GM18498 (cell line): ENCODE results near the gene AUNIP.

ENCODE experiments used
- ATAC-seq: cut with Tn5 transposase; IDR thresholded peaks from one replicate; pipeline ENCODE4 v1.9.1; 2021; ENCODE audit warnings: mild to moderate bottlenecking, moderate library complexity; ENCODE audit not compliant: unreplicated experiment

The AUNIP gene

DNA sequence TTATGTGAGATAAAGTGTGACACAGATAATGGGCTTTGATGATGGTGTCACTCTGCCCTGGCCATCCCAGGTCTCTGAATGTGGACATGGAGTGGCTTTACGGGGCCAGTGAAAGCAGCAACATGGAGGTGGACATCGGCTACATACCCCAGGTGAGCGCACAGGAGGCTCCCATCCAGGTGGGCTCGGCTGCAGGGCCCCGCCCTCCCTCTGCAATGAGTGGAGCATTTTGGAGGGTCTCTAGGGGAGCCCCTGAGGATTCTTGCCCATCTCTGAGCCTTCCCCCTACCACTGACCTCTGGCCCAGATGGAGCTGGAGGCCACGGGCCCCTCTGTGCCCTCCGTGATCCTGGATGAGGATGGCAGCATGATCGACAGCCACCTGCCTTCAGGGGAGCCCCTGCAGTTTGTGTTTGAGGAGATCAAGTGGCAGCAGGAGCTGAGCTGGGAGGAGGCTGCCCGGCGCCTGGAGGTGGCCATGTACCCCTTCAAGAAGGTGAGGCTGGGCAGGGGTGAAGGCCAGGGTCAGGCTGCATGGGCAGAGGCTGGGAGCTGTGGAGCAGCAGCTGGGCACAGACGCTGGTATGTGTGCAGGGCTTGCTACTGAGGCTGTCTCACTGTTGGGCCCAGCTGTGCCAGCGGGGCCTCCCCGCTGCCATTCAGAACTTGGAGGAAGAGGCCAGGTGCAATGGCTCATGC is 47.7 kb downstream of the AUNIP start:
- ATAC-seq, result no peak

DNA sequence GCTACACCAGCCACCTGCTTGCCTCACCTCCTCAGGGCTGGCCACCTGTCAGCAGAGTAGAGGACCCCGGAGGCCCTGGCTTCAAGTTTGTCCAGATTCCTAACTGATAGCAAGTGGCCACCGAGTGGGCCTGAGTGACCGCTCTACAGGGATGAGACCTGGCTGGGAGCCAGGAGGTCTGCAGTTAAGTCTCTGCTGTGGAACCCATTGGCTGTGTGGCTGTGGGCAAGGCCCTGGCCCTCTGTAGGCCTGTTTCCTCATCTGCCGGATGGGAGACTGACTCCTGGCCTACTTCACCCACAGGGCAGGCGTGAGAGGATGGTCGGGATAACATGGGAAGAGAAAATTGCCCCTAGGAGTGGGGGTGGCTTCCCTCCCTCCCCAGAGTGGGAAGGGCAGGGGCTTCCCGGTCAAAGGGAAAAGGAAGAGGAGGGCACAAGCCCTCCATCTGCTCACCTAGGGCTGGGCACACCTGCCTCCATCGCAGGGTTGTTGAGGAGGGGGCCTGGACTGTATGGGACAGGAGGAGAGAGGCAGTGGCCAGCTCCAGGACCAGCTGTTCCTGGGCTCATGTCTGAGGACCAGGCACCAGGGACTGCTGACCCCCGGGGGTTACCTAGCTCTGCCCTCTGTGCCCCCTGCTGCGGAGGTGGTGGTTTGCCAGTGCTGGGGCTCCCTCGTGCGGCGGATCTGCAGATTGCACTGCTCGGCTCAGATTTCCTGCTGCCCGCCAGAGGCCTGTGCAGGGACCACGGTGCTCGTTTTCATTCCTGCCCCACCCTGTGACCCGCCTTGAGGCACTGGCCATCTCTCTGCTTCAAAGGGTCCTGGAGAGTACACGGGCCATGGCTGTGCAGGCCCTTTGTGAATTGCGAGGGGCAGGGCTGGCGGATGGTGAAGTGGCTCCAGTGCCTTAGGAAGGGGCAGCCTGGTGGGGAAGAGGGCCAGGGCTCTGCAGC is 48.6 kb downstream of the AUNIP start:
- no peak for ATAC-seq

DNA sequence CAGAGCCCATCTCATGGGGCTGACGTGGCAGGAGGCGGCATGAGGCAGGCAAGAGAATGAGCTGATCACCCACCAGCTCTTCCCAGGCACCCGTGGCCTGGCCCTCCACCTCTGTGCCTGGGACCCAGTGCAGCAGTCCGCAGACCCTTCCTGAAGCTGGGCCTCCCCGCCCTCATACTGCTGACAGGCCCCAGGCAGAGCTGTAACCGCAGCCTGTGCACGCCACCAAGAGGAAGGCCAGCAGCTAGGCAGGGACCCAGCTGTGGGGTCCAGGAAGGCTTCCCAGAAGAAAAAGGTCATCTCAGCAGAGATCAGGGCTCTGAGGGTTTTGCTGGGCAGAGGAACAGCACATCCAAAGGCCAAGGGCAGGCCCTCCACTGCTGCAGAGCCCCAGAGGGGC is 49.3 kb downstream of the AUNIP start:
- no peak for ATAC-seq

DNA sequence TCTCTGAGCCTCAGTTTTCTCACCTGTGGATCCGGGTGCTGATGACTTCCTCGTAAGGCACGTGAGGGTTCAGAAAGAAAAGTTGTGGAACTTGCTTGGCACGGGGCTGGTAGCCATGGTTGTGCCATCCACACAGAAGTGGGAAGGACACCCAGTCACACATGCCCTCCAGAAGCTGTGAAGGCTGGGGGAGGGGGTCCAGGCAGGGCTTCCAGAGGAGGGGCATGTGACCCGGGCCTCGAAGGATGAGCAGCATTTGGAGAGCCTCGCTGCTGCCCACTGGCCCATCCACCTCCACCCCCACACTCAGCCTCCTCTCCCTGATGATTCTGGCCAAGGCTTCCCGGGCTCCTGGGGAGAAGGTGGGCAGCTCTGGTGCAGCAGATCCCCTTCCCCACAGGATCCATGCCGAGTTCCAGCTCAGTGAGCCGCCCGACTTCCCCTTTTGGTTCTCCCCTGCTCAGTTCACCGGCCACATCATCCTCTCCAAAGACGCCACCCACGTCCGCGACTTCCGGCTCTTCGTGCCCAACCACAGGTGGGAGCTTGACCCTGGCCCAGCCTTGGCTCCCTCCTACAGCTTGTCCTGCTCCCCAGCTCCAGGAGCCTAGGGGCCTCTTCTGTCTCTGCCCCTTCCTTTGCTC is 49.9 kb downstream of the AUNIP start:
- ATAC-seq, result no peak

DNA sequence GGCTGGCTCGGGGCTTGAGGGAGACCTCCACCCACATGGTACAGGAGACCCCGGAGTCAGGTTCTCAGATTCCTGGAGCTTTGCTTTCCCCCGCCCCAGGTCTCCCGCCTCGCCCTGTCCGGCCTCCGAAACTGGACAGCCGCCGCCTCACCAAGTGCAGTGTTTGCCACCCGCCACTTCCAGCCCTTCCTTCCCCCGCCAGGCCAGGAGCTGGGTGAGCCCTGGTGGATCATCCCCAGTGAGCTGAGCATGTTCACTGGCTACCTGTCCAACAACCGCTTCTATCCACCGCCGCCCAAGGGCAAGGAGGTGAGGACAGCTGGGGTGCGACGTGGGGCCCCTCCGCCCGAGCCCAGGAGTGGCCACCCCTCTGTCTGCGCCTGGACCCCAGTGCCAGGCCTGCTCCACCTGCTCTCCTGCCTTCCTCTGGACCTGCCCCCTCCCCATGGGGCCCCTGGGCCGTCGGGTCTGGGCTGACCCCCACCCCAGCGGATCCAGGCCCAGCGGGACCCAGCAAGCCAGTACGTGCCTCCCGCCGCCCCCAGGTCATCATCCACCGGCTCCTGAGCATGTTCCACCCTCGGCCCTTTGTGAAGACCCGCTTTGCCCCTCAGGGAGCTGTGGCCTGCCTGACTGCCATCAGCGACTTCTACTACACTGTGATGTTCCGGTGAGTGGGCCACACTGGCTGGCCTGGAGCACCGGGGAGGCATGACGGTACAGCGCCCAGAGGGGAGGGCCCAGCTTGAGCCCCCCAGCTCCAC is 50.6 kb downstream of the AUNIP start:
- no peak for ATAC-seq

DNA sequence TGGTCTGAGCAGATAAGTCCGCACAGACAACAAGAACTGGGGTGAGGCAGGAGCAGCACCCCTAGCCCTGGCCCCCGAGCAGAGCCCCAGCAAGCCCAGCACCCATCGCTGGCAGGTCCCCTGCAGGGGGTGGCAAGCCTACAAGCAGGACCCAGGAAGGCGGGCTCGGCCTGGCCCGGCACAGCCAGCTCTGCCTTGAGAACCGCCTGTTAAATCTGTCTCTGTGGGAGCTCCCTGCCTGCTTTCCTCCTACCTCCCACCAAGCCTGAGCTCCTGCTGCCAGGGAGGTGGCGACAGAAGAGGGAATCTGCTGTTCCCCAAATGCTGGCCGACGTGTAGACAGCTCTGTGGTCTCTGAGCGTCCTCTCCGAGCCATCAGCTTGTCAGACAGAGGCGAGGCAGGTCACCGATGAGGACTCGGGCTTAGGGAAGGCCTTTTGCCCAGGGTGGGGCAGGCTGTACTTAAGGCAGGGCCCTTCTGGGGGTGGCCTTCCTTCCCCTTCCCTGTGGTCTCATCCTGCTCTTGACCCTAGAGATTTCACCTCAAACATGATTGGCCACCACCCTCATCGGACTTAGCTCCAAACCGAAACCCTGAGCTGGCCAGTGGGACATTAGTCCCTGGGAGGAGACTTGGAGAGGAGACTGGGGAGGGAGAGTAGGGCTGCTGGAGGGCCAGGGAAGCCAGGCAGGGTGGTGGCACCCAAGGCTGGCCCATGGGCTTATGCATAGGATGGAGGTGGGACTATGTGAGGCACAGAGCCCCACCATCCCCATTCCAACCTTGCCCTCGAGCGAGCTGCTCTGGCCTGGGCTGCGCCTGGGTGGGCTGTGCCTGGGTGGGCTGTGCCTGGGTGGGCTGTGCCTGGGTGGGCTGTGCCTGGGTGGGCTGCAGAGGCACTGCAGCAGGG is 51.5 kb downstream of the AUNIP start:
- no peak for ATAC-seq

DNA sequence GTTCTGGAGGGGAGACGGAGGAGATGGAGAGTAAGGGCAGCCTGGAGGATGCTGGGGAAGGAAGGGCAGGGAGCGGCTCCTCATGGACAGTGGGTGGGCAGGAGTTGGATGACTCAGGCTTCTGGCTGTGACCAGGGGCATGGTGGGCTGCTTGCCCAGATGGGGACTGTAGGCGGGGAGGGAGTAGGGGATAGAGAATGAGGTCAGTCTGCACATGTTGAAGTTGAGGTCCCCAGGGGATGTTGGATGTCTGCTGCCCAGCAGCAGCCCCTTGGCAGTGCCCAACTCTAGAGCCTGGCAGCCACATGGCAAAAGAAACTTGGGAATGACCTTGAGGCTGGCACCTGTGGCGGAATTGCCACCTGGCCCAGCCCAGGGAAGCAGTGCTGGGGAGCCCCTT is 52.8 kb downstream of the AUNIP start:
- no peak for ATAC-seq

DNA sequence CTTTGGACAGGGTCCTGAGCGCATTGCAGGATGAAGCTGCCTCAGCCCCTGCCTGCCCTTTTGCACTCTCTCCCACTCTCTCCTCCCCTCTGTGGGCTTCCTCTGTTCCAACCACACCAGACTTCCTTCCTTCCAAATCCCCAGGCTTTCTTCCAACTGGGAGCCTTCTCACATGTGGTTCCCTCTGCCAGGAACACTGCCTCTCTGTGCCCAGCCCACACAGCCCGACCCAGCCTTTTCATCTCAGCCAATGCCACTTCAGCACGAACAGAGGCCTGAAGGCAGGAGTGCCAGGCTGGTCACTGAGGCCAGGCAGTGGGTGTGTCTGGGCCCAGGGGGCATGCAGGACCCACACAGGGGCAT is 53.4 kb downstream of the AUNIP start:
- no peak for ATAC-seq

DNA sequence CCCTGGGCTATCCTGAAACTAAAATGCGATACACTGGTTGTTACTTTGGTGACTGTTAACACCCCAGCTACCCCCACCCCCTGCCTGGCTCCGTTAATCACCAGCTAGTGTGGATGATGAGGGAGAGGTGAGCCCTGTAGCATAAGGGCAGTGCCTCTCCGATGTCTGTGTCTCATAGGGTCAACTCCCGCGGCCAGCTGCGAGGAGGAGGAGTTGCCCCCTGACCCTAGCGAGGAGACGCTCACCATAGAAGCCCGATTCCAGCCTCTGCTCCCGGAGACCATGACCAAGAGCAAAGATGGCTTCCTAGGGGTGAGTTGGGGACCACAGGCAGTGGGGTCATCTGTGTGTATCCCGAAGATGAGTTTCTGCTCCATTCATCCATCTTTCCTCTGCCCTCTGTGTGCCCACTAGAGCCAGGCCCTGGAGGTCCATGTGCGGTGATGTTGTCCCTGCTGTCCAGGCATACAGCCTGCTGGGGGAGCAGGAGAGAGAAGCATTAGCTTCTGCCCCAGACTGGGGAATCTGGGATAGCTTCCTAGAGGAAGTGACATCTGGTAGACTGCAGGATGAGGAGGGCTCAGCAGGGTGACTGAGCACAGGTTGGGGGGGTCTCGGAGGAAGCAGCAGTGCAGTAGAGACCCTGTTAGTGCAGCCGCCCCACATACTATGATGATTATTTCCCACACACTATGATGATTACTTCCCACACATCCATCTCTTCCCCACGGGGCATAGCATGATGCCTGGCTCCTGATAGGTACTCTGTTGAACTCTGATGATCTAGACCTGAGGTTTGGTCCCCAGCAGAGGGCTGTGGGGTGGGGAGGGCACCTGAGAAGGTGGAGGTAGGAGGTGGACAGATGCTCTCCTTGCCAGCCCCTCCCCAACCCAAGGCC is 54.0 kb downstream of the AUNIP start:
- no peak for ATAC-seq

DNA sequence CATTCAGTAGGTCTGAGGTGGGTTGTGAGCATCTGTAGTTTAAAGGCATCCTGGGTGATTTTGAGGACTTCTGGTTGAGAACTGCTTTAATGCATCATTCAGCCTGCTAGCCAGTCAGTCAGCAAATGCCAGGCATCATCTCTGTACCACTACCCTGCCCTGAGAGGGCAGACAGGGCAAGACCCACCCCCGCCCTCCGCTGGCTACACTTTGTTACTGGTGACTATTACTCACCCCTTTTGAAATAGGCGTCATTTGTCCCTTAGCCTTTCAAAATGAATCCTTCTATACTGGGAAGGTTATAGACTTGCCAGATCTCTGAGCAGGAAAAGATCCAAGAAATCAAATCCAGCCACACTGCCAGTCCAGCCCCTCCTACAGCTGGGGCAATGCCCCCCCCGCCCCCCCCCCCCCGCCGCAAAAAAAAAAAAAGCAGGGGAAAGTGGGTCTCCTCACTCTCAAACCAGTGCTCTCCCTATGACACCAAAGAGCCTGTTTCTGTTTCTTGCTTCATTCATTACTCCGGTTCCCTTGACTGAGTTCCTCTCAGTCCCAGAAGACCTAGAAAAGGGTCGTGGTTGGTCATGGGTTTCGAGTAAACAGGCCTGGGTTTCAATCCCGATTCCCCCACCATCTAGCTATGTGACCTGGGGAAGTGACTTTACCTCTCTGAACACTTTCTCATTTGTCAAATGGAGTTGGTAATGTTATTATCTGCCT is 54.9 kb downstream of the AUNIP start:
- ATAC-seq, result no peak

DNA sequence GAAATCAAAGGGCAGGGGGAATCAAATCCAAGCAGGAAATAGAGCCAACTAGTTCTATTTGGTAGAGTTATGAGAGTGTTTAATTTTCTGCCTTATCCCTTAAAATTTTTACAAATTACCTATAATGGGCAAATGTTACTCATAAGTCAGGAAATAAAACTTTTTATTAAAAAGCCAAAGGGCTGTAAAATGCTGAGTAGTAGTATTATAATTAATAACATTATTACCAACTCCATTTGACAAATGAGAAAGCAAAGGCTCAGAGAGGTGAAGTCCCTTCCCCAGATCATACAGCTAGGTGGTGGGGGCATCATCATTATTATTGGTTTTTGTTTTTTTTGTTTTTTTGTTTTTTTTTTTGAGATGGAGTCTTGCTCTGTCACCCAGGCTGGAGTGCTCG is 55.9 kb downstream of the AUNIP start:
- no peak for ATAC-seq

DNA sequence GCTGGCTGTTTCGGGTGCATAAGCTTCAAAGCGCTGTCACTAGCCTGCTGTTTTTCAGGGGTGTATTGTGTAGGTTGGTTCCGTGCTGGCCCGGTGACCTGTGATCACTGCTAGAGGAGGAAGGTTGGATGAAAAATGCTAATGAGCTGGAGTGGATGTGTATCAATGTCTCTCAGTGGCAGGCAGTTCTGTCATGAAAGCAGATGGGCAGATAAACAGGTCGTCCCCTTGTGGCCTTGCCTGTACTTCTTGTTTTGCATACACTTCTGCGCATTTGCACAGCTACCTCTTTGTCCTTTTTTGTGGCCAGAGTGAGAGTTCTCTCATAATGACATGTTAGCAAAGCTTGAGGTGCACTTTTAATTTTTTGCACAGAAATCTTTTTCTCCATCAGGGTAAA is 56.3 kb downstream of the AUNIP start:
- ATAC-seq, result no peak

DNA sequence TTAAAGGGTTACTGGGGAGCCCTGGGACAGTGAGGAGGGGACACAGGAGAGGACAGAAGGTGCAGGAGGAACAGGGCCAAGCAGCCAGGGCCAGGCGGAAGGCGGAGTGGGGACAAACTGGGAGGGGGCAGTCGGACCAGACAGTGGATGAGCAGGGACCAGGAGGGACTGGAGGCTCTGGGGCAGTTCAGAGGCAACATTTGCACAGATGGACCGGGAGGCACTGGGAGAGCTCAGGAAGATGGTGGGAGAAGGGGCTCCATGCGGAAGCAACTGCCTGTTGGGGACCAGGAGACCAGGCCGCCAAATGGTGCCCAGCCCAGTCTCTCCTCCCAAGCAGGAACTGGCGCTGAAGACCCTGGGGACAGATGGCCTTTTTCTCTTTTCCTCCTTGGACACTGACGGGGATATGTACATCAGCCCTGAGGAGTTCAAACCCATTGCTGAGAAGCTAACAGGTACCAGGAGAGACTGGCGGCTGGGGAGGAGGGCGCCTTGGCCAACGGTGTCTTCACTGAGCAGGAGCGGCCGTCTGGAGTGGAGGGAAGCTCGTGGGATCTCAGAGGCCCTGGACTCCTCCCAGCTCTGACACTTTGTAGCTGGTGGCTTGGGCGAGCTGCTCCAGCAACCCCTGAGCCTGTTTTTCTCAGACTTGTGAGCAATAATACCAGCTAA is 58.4 kb downstream of the AUNIP start:
- no peak for ATAC-seq

DNA sequence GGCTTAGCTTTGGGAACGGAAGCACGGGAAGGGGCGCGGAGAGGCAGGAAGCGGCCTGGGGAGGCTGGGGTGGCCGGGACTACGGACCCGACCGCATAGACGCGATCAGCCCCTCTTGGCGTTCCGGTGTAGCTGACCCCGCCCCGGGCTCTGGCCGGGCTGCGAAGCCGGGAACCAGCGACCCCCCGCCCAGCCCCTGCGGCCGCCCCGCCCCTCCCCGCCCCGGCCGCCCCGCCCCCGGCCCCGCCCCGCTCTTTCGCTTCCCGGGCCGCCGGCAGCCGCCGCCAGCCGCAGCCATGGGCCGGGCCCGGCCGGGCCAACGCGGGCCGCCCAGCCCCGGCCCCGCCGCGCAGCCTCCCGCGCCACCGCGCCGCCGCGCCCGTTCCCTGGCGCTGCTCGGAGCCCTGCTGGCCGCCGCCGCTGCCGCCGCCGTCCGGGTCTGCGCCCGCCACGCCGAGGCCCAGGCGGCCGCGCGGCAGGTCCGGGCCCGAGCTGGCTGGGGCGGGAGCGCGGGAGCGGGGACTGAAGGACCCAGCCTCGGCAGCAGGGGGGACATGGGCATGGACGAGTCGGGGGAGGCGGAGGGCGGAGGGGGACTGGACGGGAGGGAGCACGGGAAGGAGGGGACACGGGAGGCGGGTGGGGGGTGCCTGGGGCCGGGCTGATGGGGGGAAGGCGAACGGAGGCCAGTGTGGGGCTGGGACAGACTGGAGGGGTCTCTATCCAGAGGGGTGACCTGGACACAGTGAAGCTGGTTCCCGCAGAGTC is 59.1 kb downstream of the AUNIP start, which contains the start of gene SELENON:
TSS of gene SELENON (plus strand) at position 259 of the 768 bp plus-strand sequence. CDS start at position 297, 38 bp downstream.
- no peak for ATAC-seq

DNA sequence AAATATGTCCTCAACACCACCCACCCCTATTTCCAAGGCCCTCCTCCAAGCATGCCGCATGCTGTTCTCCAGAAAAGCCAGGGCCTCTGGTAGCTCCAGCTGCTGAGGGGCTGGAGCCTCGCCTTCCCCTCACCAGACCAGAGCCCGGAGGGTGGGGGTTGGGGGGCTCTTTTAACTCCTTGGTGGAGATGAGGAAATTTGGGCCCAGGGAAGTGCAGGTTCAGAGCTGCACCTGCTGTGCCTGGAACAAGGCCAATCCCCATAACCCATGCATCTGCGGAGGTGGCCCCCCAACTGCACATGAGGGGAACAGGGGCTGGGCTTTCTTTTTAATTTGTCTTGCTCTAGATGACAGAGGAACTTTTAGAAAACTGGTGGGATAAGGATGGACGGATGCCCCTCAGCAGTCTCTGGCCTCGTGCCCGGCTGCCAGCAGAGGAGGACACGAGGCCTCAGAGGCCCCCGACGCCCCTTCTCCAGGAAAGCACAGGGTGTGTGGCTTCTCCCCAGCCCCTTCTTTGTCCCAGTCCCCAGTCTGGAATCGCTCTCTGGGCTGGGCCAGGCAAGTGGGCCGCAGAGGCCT is 59.8 kb downstream of the AUNIP start:
- no peak for ATAC-seq

DNA sequence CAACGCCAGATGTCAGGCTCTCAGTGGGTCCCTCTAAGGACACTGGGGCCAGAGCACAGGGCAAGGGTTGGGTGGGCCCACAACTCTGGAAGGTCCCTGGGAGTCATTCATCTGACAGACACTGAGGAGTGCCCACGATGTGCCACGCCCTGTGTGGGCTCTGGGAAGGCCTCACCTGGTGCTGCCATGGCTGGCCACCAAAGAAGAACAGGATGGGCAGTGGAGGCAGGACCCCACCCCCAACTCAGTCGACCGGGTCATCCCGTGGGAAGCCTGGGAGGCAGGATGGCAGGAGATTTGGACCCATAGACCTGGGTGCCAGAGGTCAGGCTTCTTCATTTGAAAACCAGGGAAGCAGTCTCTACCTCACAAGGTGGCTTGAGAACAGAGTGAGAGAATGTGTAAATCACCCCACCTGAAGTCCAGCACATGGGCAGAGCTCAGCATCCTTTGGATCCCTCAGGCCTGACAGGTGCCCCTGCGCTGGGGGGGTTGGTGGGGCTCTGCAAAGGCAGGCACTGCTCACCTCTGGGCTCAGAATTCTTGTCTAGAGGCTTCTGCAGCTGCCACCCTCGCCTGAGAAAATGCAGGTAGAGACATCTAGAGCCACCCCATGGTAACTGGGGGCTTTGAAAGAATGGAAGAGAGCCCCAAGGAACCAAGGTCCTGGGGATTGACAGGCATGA is 60.4 kb downstream of the AUNIP start:
- no peak for ATAC-seq
